PFSK-1 (cell line): ENCODE results near the gene DAG1. TPM values are rescaled to one million over a fixed set of nuclear protein-coding genes. Genes with fewer than 3 reads are reported as not detected.

Source experiments
- FOXP2 ChIP-seq: optimal IDR thresholded peaks from 2 replicates; pipeline ENCODE3; 2011; ENCODE audit warnings: borderline replicate concordance, control low read depth, inconsistent platforms; ENCODE audit not compliant: insufficient read depth; ENCODE audit errors: extremely low read length, extremely low read depth
- POLR2AphosphoS5 ChIP-seq: IDR thresholded peaks from 2 replicates; pipeline ENCODE4 v1.6.1; 2012; ENCODE audit warnings: low read depth, mild to moderate bottlenecking, control low read depth, low read length, moderate library complexity
- REST ChIP-seq, 2 experiments: IDR thresholded peaks; 2 replicates each; pipeline versions ENCODE4 v1.6.1 to v1.8.0; 2011 to 2012; ENCODE audit warnings: low read depth in 2 of 2, low read length in 2 of 2, control low read depth in 1 of 2, inconsistent platforms in 1 of 2, mild to moderate bottlenecking in 1 of 2, moderate library complexity in 1 of 2; ENCODE audit not compliant: insufficient read depth in 1 of 2
- SIN3A ChIP-seq: IDR thresholded peaks from 2 replicates; pipeline ENCODE4 v1.6.1; 2012; ENCODE audit warnings: mild to moderate bottlenecking, low read length, moderate library complexity, borderline replicate concordance; ENCODE audit not compliant: insufficient read depth
- TAF1 ChIP-seq: IDR thresholded peaks from 2 replicates; pipeline ENCODE4 v1.6.1; 2012; ENCODE audit warnings: low read length, control low read depth, borderline replicate concordance; ENCODE audit not compliant: insufficient read depth
- polyA plus RNA-seq: library from polyadenylated mRNA; unstranded; fragments of >200 nt; gene quantifications from one replicate; pipeline ENCODE4 v1.2.1, GENCODE V29; 2012; ENCODE audit warnings: low read depth, missing spikeins; ENCODE audit not compliant: insufficient read length

DAG1 gene
- 17.3 TPM for polyA plus RNA-seq

- TF ChIP-seq TAF1, result 0 out of 2 replicates have a peak, but pooled peaks have one; percentile 7
- TF ChIP-seq FOXP2, result peak; percentile 28
- no peak; the same call in 1 of the 2 replicates for TF ChIP-seq SIN3A
- TF ChIP-seq POLR2AphosphoS5, result peak; percentile 54; the same call in 1 of the 2 replicates
Measured at GRCh38 chr3:49469936-49470713, at the start of gene DAG1. TSS of gene DAG1 (plus strand) at chr3:49470267. CDS start at chr3:49510535, 40,268 bp downstream.

GRCh38 chr3:49421890-49422378 is 48.1 kb upstream of the DAG1 start:
- no peak for TF ChIP-seq TAF1
- TF ChIP-seq POLR2AphosphoS5, result no peak
- no peak for TF ChIP-seq SIN3A
- no peak for TF ChIP-seq REST (IDR thresholded peaks at IDR 0.05; ENCODE audit: insufficient read depth in 1 of 2, low read depth in 2 of 2, low read length in 2 of 2)
- TF ChIP-seq FOXP2, result no peak

GRCh38 chr3:49422379-49423248 is 47.5 kb upstream of the DAG1 start, which contains the start of gene AMT:
TSS of gene AMT (minus strand) at chr3:49422473. CDS start at chr3:49422450, 23 bp downstream.
- TF ChIP-seq REST (IDR thresholded peaks at IDR 0.05; ENCODE audit: insufficient read depth in 1 of 2, low read depth in 2 of 2, low read length in 2 of 2) (no peak), SIN3A (no peak), TAF1 (no peak), POLR2AphosphoS5 (no peak), FOXP2 (no peak)

GRCh38 chr3:49424816-49425215 is 45.3 kb upstream of the DAG1 start:
- TF ChIP-seq FOXP2 (no peak), REST (IDR thresholded peaks at IDR 0.05; ENCODE audit: insufficient read depth in 1 of 2, low read depth in 2 of 2, low read length in 2 of 2) (no peak), SIN3A (no peak), TAF1 (no peak), POLR2AphosphoS5 (no peak)

- TF ChIP-seq POLR2AphosphoS5, result no peak
- no peak for TF ChIP-seq FOXP2
- no peak for TF ChIP-seq SIN3A
- TF ChIP-seq TAF1, result no peak
- TF ChIP-seq REST (IDR thresholded peaks at IDR 0.05; ENCODE audit: insufficient read depth in 1 of 2, low read depth in 2 of 2, low read length in 2 of 2), result no peak
Measured at GRCh38 chr3:49427586-49427985, 42.5 kb upstream of the DAG1 start.
